HL-60 (cell line): Measurements from ENCODE around the gene NFASC.

Experiments used
- GABPA ChIP-seq: IDR thresholded peaks from 2 replicates; pipeline ENCODE4 v1.6.1; 2012; ENCODE audit warnings: low read depth
- POLR2AphosphoS5 ChIP-seq: IDR thresholded peaks from 2 replicates; pipeline ENCODE4 v1.6.1; 2012; ENCODE audit warnings: low read depth
- SPI1 ChIP-seq: IDR thresholded peaks from 2 replicates; pipeline ENCODE4 v1.6.1; 2012; ENCODE audit warnings: low read depth, mild to moderate bottlenecking, borderline replicate concordance
- TF ChIP-seq, protein P1 (sequence below): IDR thresholded peaks from one replicate; pipeline ENCODE4 v1.5.1; 2011; ENCODE audit warnings: low read length, control low read depth, inconsistent platforms; ENCODE audit not compliant: insufficient read depth
- TF ChIP-seq, protein P2 (sequence below): IDR thresholded peaks from 2 replicates; pipeline ENCODE4 v1.6.1; 2012; ENCODE audit warnings: low read depth; ENCODE audit not compliant: insufficient replicate concordance

DNA sequence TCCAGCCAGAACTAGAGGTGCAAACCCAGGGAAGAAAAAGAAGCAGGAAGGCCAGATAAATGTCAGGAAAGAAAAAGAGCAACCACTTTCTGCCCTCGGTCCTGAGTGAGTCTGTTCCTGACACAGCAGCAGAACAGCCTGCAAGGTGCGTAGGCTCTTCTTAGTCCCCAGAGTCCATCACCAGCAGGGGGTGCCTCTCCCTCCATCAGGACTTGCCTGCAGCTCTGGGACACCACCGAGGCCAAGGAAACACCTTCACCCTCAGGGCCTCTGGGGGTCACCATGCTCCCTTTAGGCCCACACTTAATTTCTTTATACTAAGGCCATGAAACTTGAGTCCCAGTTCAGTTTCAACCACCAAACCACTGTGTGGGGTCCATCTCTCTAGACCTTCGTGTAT is 43.7 kb upstream of the NFASC start:
- TF ChIP-seq, protein P1, sequence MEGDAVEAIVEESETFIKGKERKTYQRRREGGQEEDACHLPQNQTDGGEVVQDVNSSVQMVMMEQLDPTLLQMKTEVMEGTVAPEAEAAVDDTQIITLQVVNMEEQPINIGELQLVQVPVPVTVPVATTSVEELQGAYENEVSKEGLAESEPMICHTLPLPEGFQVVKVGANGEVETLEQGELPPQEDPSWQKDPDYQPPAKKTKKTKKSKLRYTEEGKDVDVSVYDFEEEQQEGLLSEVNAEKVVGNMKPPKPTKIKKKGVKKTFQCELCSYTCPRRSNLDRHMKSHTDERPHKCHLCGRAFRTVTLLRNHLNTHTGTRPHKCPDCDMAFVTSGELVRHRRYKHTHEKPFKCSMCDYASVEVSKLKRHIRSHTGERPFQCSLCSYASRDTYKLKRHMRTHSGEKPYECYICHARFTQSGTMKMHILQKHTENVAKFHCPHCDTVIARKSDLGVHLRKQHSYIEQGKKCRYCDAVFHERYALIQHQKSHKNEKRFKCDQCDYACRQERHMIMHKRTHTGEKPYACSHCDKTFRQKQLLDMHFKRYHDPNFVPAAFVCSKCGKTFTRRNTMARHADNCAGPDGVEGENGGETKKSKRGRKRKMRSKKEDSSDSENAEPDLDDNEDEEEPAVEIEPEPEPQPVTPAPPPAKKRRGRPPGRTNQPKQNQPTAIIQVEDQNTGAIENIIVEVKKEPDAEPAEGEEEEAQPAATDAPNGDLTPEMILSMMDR: no peak
- TF ChIP-seq GABPA: no peak
- no peak for TF ChIP-seq POLR2AphosphoS5
- no peak for TF ChIP-seq SPI1
- TF ChIP-seq, protein P2, sequence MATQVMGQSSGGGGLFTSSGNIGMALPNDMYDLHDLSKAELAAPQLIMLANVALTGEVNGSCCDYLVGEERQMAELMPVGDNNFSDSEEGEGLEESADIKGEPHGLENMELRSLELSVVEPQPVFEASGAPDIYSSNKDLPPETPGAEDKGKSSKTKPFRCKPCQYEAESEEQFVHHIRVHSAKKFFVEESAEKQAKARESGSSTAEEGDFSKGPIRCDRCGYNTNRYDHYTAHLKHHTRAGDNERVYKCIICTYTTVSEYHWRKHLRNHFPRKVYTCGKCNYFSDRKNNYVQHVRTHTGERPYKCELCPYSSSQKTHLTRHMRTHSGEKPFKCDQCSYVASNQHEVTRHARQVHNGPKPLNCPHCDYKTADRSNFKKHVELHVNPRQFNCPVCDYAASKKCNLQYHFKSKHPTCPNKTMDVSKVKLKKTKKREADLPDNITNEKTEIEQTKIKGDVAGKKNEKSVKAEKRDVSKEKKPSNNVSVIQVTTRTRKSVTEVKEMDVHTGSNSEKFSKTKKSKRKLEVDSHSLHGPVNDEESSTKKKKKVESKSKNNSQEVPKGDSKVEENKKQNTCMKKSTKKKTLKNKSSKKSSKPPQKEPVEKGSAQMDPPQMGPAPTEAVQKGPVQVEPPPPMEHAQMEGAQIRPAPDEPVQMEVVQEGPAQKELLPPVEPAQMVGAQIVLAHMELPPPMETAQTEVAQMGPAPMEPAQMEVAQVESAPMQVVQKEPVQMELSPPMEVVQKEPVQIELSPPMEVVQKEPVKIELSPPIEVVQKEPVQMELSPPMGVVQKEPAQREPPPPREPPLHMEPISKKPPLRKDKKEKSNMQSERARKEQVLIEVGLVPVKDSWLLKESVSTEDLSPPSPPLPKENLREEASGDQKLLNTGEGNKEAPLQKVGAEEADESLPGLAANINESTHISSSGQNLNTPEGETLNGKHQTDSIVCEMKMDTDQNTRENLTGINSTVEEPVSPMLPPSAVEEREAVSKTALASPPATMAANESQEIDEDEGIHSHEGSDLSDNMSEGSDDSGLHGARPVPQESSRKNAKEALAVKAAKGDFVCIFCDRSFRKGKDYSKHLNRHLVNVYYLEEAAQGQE: no peak
